AG09309 (cell line): Measurements from ENCODE around the gene MAN1C1.
"Not testable (repeated sequence)": the region's sequence is repeated elsewhere in the genome, so short reads cannot be mapped to it uniquely, and the experiment has no call there.

Experiments used
- DNase-seq: peaks from one replicate; pipeline ENCODE4 v3.0.0-alpha.2; 2010; ENCODE audit warnings: low read depth
- H3K4me3 ChIP-seq: 2 replicates; pipeline ENCODE4 v1.5.1; 2011; ENCODE audit warnings: mild to moderate bottlenecking, low read depth, low read length, moderate library complexity; ENCODE audit not compliant: control insufficient read depth
- CTCF ChIP-seq: IDR thresholded peaks from 2 replicates; pipeline ENCODE4 v1.5.1; 2011; ENCODE audit warnings: mild to moderate bottlenecking, low read depth, low read length, inconsistent platforms; ENCODE audit not compliant: insufficient read depth, control insufficient read depth; ENCODE audit errors: missing control alignments

MAN1C1 gene

GRCh38 chr1:25631750-25632485 lies 15.3 kb downstream of the MAN1C1 start:
- no peak for TF ChIP-seq CTCF
- H3K4me3 ChIP-seq = no peak overlapping the region
- no peak for DNase-seq

GRCh38 chr1:25634066-25634465 lies 17.5 kb downstream of the MAN1C1 start:
- no peak overlapping the region for H3K4me3 ChIP-seq
- DNase-seq = no peak
- TF ChIP-seq CTCF = no peak

- H3K4me3 ChIP-seq = no peak overlapping the region
- TF ChIP-seq CTCF = no peak
- DNase-seq = no peak
These were observed 18.3 kb downstream of the MAN1C1 start for GRCh38 chr1:25634896-25635295.

- H3K4me3 ChIP-seq, DNase-seq: not testable (repeated sequence)
These were observed 19.6 kb downstream of the MAN1C1 start for GRCh38 chr1:25636141-25636540.

GRCh38 chr1:25640646-25641328 lies 24.2 kb downstream of the MAN1C1 start:
- TF ChIP-seq CTCF = no peak
- H3K4me3 ChIP-seq = no peak overlapping the region
- no peak for DNase-seq

- TF ChIP-seq CTCF = no peak
- no peak overlapping the region for H3K4me3 ChIP-seq
- no peak for DNase-seq
These were observed 24.7 kb downstream of the MAN1C1 start for GRCh38 chr1:25641329-25641725.

GRCh38 chr1:25641931-25642573 lies 25.5 kb downstream of the MAN1C1 start:
- no peak for DNase-seq
- H3K4me3 ChIP-seq = no peak overlapping the region
- no peak for TF ChIP-seq CTCF
